ENCODE results near the gene AMPD2. TPM values are rescaled to one million over a fixed set of nuclear protein-coding genes. Genes with fewer than 3 reads are reported as not detected.

AMPD2 gene
- total RNA-seq: 77.5 and 78.4 TPM in 2 replicates

- Mint-ChIP-seq H3K4me1 (ENCODE audit: low read depth) (peaks cover 64% of the 10 kb centered on the region), H3K27me3 (ENCODE audit: low read depth) (no peaks in the 10 kb centered on the region)
Observed at GRCh38 chr1:109619576-109620400, at the start of gene AMPD2, which contains the start of gene GNAT2. Gene AMPD2, plus strand, starts transcription at chr1:109619837. Its CDS starts 1,339 bp downstream, at chr1:109621176. Gene GNAT2, minus strand, starts transcription at chr1:109619616. Its CDS starts 6,746 bp downstream, at chr1:109612870.

DNA sequence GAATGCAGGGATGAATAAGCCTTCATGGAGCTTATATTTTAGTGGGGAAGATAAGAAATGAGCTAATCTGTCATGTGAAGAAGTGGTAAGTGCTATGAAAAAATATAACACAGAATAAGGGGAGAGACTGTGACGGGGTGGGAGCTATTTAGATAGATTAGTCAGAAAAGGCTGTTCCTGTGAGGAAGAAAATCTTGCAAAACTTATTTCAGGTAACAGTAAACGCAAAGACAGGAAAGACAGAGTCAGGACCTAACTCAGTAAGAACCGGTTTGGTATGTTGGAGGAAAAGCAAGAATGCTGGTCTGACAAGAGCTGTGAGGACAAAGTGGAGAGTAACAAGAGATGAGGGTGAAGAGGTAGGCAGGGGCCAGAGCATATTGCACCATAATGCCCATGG lies 49.2 kb upstream of the AMPD2 start:
- H3K36me3 Mint-ChIP-seq (ENCODE audit: low read depth): peaks cover 8% of the 10 kb centered on the region
- no peaks in the 10 kb centered on the region for H3K27me3 Mint-ChIP-seq (ENCODE audit: low read depth)
- DNase-seq (ENCODE audit: low spot score): no peak
- no peaks in the 10 kb centered on the region for H3K9me3 Mint-ChIP-seq
- peaks cover 15% of the 10 kb centered on the region for H3K4me1 Mint-ChIP-seq (ENCODE audit: low read depth)
- intact Hi-C loops (cut with micrococcal nuclease): no loop called here
- H3K27ac Mint-ChIP-seq: no peak overlapping the region
- no peak overlapping the region for H3K4me3 Mint-ChIP-seq (ENCODE audit: low read depth)

More at GRCh38 chr1:109619576-109620400, at the start of gene AMPD2, which contains the start of gene GNAT2:
- peak within 1 kb of the TSS; percentile 96 for H3K27ac Mint-ChIP-seq
- H3K9me3 Mint-ChIP-seq: no peaks in the 10 kb centered on the region
- H3K36me3 Mint-ChIP-seq (ENCODE audit: low read depth): no peaks in the 10 kb centered on the region
- DNase-seq (ENCODE audit: low spot score): peak; percentile 70
- intact Hi-C loops (cut with micrococcal nuclease): loop anchor here (1.0 to 5.0 kb wide), 4 partner anchors 71 to 415 kb away; partner anchors contain the start of genes ATXN7L2, GNAI3, PSMA5 and STRIP1
- H3K4me3 Mint-ChIP-seq (ENCODE audit: low read depth): peak within 1 kb of the TSS; percentile 93

DNA sequence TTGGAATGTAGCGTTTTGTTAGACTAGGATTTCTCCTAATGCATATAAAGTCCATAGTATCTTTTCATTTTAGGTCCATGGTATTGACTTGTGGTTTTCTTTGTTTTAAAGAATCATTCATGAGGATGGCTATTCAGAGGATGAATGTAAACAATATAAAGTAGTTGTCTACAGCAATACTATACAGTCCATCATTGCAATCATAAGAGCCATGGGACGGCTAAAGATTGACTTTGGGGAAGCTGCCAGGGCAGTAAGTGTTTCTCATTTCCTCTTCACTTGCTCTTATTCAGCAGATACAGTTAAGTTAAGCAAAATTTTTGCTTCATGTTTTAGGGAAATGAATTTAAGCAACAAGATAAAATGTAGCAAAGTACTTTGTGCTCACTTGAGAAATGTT lies 45.9 kb upstream of the AMPD2 start:
- Mint-ChIP-seq H3K27me3 (ENCODE audit: low read depth) (no peaks in the 10 kb centered on the region), H3K4me3 (ENCODE audit: low read depth) (no peak overlapping the region), H3K4me1 (ENCODE audit: low read depth) (peaks cover 10% of the 10 kb centered on the region), H3K9me3 (no peaks in the 10 kb centered on the region), H3K27ac (no peak overlapping the region), H3K36me3 (ENCODE audit: low read depth) (peaks cover 28% of the 10 kb centered on the region)
- intact Hi-C loops (cut with micrococcal nuclease): no loop called here
- DNase-seq (ENCODE audit: low spot score): no peak

GRCh38 chr1:109578947-109579443 lies 40.6 kb upstream of the AMPD2 start:
- Mint-ChIP-seq H3K27me3 (ENCODE audit: low read depth) (no peaks in the 10 kb centered on the region), H3K27ac (no peak overlapping the region), H3K4me1 (ENCODE audit: low read depth) (peaks cover 5% of the 10 kb centered on the region), H3K9me3 (no peaks in the 10 kb centered on the region), H3K36me3 (ENCODE audit: low read depth) (peaks cover 63% of the 10 kb centered on the region), H3K4me3 (ENCODE audit: low read depth) (no peak overlapping the region)
- DNase-seq (ENCODE audit: low spot score): no peak
- intact Hi-C loops (cut with micrococcal nuclease): no loop called here

GRCh38 chr1:109579491-109579890 lies 40.1 kb upstream of the AMPD2 start:
- peaks cover 64% of the 10 kb centered on the region for H3K36me3 Mint-ChIP-seq (ENCODE audit: low read depth)
- intact Hi-C loops (cut with micrococcal nuclease): no loop called here
- H3K27ac Mint-ChIP-seq: no peak overlapping the region
- peaks cover 6% of the 10 kb centered on the region for H3K4me1 Mint-ChIP-seq (ENCODE audit: low read depth)
- no peaks in the 10 kb centered on the region for H3K9me3 Mint-ChIP-seq
- no peak overlapping the region for H3K4me3 Mint-ChIP-seq (ENCODE audit: low read depth)
- no peaks in the 10 kb centered on the region for H3K27me3 Mint-ChIP-seq (ENCODE audit: low read depth)
- DNase-seq (ENCODE audit: low spot score): no peak

GRCh38 chr1:109582021-109582420 lies 37.6 kb upstream of the AMPD2 start:
- Mint-ChIP-seq H3K4me1 (ENCODE audit: low read depth) (peaks cover 9% of the 10 kb centered on the region), H3K27ac (no peak overlapping the region), H3K4me3 (ENCODE audit: low read depth) (no peak overlapping the region), H3K9me3 (no peaks in the 10 kb centered on the region), H3K36me3 (ENCODE audit: low read depth) (peaks cover 65% of the 10 kb centered on the region), H3K27me3 (ENCODE audit: low read depth) (no peaks in the 10 kb centered on the region)
- no peak for DNase-seq (ENCODE audit: low spot score)
- intact Hi-C loops (cut with micrococcal nuclease): no loop called here

GRCh38 chr1:109584766-109585165 lies 34.9 kb upstream of the AMPD2 start:
- H3K36me3 Mint-ChIP-seq (ENCODE audit: low read depth): peaks cover 74% of the 10 kb centered on the region
- H3K4me3 Mint-ChIP-seq (ENCODE audit: low read depth): no peak overlapping the region
- no peaks in the 10 kb centered on the region for H3K27me3 Mint-ChIP-seq (ENCODE audit: low read depth)
- H3K4me1 Mint-ChIP-seq (ENCODE audit: low read depth): peaks cover 4% of the 10 kb centered on the region
- DNase-seq (ENCODE audit: low spot score): no peak
- intact Hi-C loops (cut with micrococcal nuclease): no loop called here
- H3K27ac Mint-ChIP-seq: no peak overlapping the region
- H3K9me3 Mint-ChIP-seq: no peaks in the 10 kb centered on the region

- Mint-ChIP-seq H3K9me3 (no peaks in the 10 kb centered on the region), H3K27me3 (ENCODE audit: low read depth) (no peaks in the 10 kb centered on the region), H3K4me1 (ENCODE audit: low read depth) (peaks cover 4% of the 10 kb centered on the region), H3K4me3 (ENCODE audit: low read depth) (no peak overlapping the region), H3K36me3 (ENCODE audit: low read depth) (peaks cover 75% of the 10 kb centered on the region), H3K27ac (no peak overlapping the region)
- DNase-seq (ENCODE audit: low spot score): no peak
- intact Hi-C loops (cut with micrococcal nuclease): no loop called here
Observed at GRCh38 chr1:109586055-109586454, 33.6 kb upstream of the AMPD2 start.

- no peak for DNase-seq (ENCODE audit: low spot score)
- H3K27ac Mint-ChIP-seq: peak overlapping the region; percentile 7
- peaks cover 83% of the 10 kb centered on the region for H3K36me3 Mint-ChIP-seq (ENCODE audit: low read depth)
- intact Hi-C loops (cut with micrococcal nuclease): no loop called here
- no peaks in the 10 kb centered on the region for H3K27me3 Mint-ChIP-seq (ENCODE audit: low read depth)
- no peaks in the 10 kb centered on the region for H3K9me3 Mint-ChIP-seq
- peaks cover 5% of the 10 kb centered on the region for H3K4me1 Mint-ChIP-seq (ENCODE audit: low read depth)
- H3K4me3 Mint-ChIP-seq (ENCODE audit: low read depth): no peak overlapping the region
Observed at GRCh38 chr1:109589177-109589576, 30.5 kb upstream of the AMPD2 start.

- no peaks in the 10 kb centered on the region for H3K9me3 Mint-ChIP-seq
Observed at GRCh38 chr1:109589679-109590078, 30.0 kb upstream of the AMPD2 start.

GRCh38 chr1:109592916-109593315 lies 26.7 kb upstream of the AMPD2 start:
- intact Hi-C loops (cut with micrococcal nuclease): no loop called here
- no peak for DNase-seq (ENCODE audit: low spot score)
- Mint-ChIP-seq H3K27me3 (ENCODE audit: low read depth) (no peaks in the 10 kb centered on the region), H3K9me3 (no peaks in the 10 kb centered on the region), H3K4me1 (ENCODE audit: low read depth) (peaks cover 1% of the 10 kb centered on the region), H3K4me3 (ENCODE audit: low read depth) (no peak overlapping the region), H3K36me3 (ENCODE audit: low read depth) (peaks cover 74% of the 10 kb centered on the region), H3K27ac (no peak overlapping the region)

More at GRCh38 chr1:109589679-109590078, 30.0 kb upstream of the AMPD2 start:
- Mint-ChIP-seq H3K27ac (no peak overlapping the region), H3K36me3 (ENCODE audit: low read depth) (peaks cover 81% of the 10 kb centered on the region), H3K27me3 (ENCODE audit: low read depth) (no peaks in the 10 kb centered on the region), H3K4me3 (ENCODE audit: low read depth) (no peak overlapping the region), H3K4me1 (ENCODE audit: low read depth) (peaks cover 3% of the 10 kb centered on the region)
- intact Hi-C loops (cut with micrococcal nuclease): no loop called here
- DNase-seq (ENCODE audit: low spot score): no peak

DNA sequence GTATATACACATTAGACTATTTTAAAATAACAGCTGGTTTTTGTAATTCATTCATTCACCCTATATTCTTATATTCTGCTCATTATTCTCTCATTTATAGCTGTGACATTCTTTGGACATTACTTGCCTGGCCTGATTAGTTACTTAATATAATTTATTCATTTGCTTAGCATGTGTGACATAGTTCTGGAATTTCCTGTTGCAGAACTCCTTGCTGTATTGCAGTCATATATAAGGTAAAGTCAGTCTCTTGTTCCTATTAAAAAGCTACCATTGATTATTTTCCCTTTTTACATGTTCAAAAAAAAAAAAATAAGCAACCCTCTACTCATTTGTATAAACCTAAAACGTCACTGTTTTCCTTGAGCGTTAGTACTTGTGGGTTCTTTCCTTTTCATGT lies 24.1 kb upstream of the AMPD2 start:
- Mint-ChIP-seq H3K9me3 (no peaks in the 10 kb centered on the region), H3K4me1 (ENCODE audit: low read depth) (peaks cover 1% of the 10 kb centered on the region), H3K4me3 (ENCODE audit: low read depth) (no peak overlapping the region), H3K27me3 (ENCODE audit: low read depth) (no peaks in the 10 kb centered on the region), H3K27ac (no peak overlapping the region), H3K36me3 (ENCODE audit: low read depth) (peaks cover 66% of the 10 kb centered on the region)
- no peak for DNase-seq (ENCODE audit: low spot score)
- intact Hi-C loops (cut with micrococcal nuclease): no loop called here

DNA sequence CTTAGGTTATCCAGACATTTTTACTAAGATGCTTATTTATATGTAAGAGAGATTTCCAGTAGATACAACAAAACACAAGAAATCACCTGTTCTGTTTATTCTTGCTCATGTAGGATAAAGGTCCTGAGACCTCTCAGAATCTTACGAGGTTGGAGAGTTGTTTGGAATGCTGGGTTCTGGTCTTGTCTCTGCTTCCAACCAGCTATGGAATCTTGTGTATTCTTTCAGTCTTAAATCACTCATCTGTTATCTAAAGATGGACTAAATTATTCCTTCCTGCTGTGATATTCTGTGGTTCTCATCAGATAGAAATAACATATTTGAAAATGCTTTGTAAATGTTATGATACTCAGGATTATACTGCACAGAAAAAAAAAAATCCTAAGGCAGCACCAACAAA lies 21.5 kb upstream of the AMPD2 start:
- Mint-ChIP-seq H3K4me1 (ENCODE audit: low read depth) (peaks cover 5% of the 10 kb centered on the region), H3K9me3 (no peaks in the 10 kb centered on the region), H3K4me3 (ENCODE audit: low read depth) (no peak overlapping the region), H3K36me3 (ENCODE audit: low read depth) (peaks cover 45% of the 10 kb centered on the region), H3K27me3 (ENCODE audit: low read depth) (no peaks in the 10 kb centered on the region), H3K27ac (no peak overlapping the region)
- intact Hi-C loops (cut with micrococcal nuclease): no loop called here
- no peak for DNase-seq (ENCODE audit: low spot score)
